Activated T-cell treated with anti-CD3 and anti-CD28 coated beads, Interleukin-2, amount 50 U/mL, for 4 hours (primary cell): Measurements from ENCODE around the gene EVX2. TPM values are rescaled to one million over a fixed set of nuclear protein-coding genes. Genes with fewer than 3 reads are reported as not detected.

Experiments
- ATAC-seq, 2 donors: fragments of 200-7000 bp; cut with Tn5 transposase; one replicate each; pipeline ENCODE4 v1.10.0; 2021
- DNase-seq: peaks from one replicate; pipeline ENCODE4 v3.0.0-alpha.2; 2020
- H3K27me3 Mint-ChIP-seq: one replicate; pipeline ENCODE4 v1.8.0; 2021; ENCODE audit warnings: low read depth, mixed read lengths
- H3K36me3 Mint-ChIP-seq: one replicate; pipeline ENCODE4 v1.8.0; 2022; ENCODE audit warnings: mixed read lengths; ENCODE audit not compliant: insufficient read depth
- H3K4me1 Mint-ChIP-seq: one replicate; pipeline ENCODE4 v1.8.0; 2021; ENCODE audit warnings: low read depth, mixed read lengths
- H3K4me3 Mint-ChIP-seq: one replicate; pipeline ENCODE4 v1.8.0; 2021; ENCODE audit warnings: mild to moderate bottlenecking, moderate library complexity, mixed read lengths
- H3K9me3 Mint-ChIP-seq: one replicate; pipeline ENCODE4 v1.8.0; 2021; ENCODE audit warnings: mixed read lengths
- total RNA-seq, 3 donors: library from RNA; stranded (reverse); gene quantifications; one replicate each; pipeline ENCODE4 v1.2.1, GENCODE V29; 2021

Gene EVX2
- total RNA-seq, 3 donors from 2014 or later, result not detected

GRCh38 chr2:176063958-176064357 is 19.8 kb downstream of the EVX2 start:
- peaks cover 7% of the 10 kb centered on the region for H3K4me1 Mint-ChIP-seq
- ATAC-seq (peak; percentile 21 to 37), DNase-seq (no peak)
- no peaks in the 10 kb centered on the region for H3K9me3 Mint-ChIP-seq
- no peak overlapping the region for H3K4me3 Mint-ChIP-seq
- peaks cover 56% of the 10 kb centered on the region for H3K27me3 Mint-ChIP-seq
- H3K36me3 Mint-ChIP-seq, result no peaks in the 10 kb centered on the region

GRCh38 chr2:176056406-176056805 is 27.4 kb downstream of the EVX2 start:
- H3K36me3 Mint-ChIP-seq, result no peaks in the 10 kb centered on the region
- no peak for DNase-seq
- no peaks in the 10 kb centered on the region for H3K4me1 Mint-ChIP-seq
- no peak for ATAC-seq
- no peak overlapping the region for H3K4me3 Mint-ChIP-seq
- peaks cover 43% of the 10 kb centered on the region for H3K27me3 Mint-ChIP-seq
- H3K9me3 Mint-ChIP-seq, result no peaks in the 10 kb centered on the region

- ATAC-seq, result no peak
- H3K4me1 Mint-ChIP-seq, result no peaks in the 10 kb centered on the region
- DNase-seq, result no peak
- H3K4me3 Mint-ChIP-seq, result no peak overlapping the region
- no peaks in the 10 kb centered on the region for H3K36me3 Mint-ChIP-seq
- peaks cover 4% of the 10 kb centered on the region for H3K9me3 Mint-ChIP-seq
- H3K27me3 Mint-ChIP-seq, result peaks cover 36% of the 10 kb centered on the region
These were observed 44.4 kb downstream of the EVX2 start for GRCh38 chr2:176039375-176039774.

- H3K9me3 Mint-ChIP-seq, result peaks cover 4% of the 10 kb centered on the region
- no peak for DNase-seq
- H3K27me3 Mint-ChIP-seq, result peaks cover 37% of the 10 kb centered on the region
- H3K4me3 Mint-ChIP-seq, result no peak overlapping the region
- no peak for ATAC-seq
- no peaks in the 10 kb centered on the region for H3K36me3 Mint-ChIP-seq
- H3K4me1 Mint-ChIP-seq, result no peaks in the 10 kb centered on the region
These were observed 45.1 kb downstream of the EVX2 start for GRCh38 chr2:176038694-176039093.

GRCh38 chr2:176035013-176035691 is 48.6 kb downstream of the EVX2 start:
- Mint-ChIP-seq H3K36me3 (no peaks in the 10 kb centered on the region), H3K9me3 (no peaks in the 10 kb centered on the region), H3K4me1 (no peaks in the 10 kb centered on the region), H3K27me3 (peaks cover 25% of the 10 kb centered on the region), H3K4me3 (no peak overlapping the region)
- ATAC-seq (no peak), DNase-seq (no peak)

- DNase-seq (no peak), ATAC-seq (no peak)
- H3K9me3 Mint-ChIP-seq, result no peaks in the 10 kb centered on the region
- no peak overlapping the region for H3K4me3 Mint-ChIP-seq
- no peaks in the 10 kb centered on the region for H3K4me1 Mint-ChIP-seq
- peaks cover 32% of the 10 kb centered on the region for H3K27me3 Mint-ChIP-seq
- H3K36me3 Mint-ChIP-seq, result no peaks in the 10 kb centered on the region
These were observed 56.0 kb downstream of the EVX2 start for GRCh38 chr2:176027806-176028205.

Other genes with a start within 250 kb of the EVX2 start
- gene LNPK, start 81.7 kb downstream of the EVX2 start, total RNA-seq, result 10 to 100 TPM; 25.2 to 26.7 (median 25.6) TPM
- gene HOXD13, start 8.8 kb upstream of the EVX2 start, total RNA-seq, result not detected
- not detected for gene HOXD12, start 15.8 kb upstream of the EVX2 start, total RNA-seq
- not detected for gene HOXD11, start 23.3 kb upstream of the EVX2 start, total RNA-seq
- gene HOXD10, start 32.8 kb upstream of the EVX2 start, total RNA-seq, result not detected
- not detected for gene HOXD9, start 38.8 kb upstream of the EVX2 start, total RNA-seq
- gene HOXD8, start 45.7 kb upstream of the EVX2 start, total RNA-seq, result under 1 TPM in 1 of 3 donors, not detected in 2; 0.11 TPM
- not detected for gene HOXD4, start 67.6 kb upstream of the EVX2 start, total RNA-seq
- not detected for gene HOXD3, start 73.3 kb upstream of the EVX2 start, total RNA-seq
- gene HOXD1, start 104.7 kb upstream of the EVX2 start, total RNA-seq, result not detected
- gene MTX2, start 185.5 kb upstream of the EVX2 start, total RNA-seq, result 10 to 100 TPM; 29.9 to 35.1 (median 31.3) TPM